ENCODE results near the gene LFNG. TPM values are rescaled to one million over a fixed set of nuclear protein-coding genes. Genes with fewer than 3 reads are reported as not detected.

The LFNG gene
- total RNA-seq, 1 donor: 21.0 TPM

DNA sequence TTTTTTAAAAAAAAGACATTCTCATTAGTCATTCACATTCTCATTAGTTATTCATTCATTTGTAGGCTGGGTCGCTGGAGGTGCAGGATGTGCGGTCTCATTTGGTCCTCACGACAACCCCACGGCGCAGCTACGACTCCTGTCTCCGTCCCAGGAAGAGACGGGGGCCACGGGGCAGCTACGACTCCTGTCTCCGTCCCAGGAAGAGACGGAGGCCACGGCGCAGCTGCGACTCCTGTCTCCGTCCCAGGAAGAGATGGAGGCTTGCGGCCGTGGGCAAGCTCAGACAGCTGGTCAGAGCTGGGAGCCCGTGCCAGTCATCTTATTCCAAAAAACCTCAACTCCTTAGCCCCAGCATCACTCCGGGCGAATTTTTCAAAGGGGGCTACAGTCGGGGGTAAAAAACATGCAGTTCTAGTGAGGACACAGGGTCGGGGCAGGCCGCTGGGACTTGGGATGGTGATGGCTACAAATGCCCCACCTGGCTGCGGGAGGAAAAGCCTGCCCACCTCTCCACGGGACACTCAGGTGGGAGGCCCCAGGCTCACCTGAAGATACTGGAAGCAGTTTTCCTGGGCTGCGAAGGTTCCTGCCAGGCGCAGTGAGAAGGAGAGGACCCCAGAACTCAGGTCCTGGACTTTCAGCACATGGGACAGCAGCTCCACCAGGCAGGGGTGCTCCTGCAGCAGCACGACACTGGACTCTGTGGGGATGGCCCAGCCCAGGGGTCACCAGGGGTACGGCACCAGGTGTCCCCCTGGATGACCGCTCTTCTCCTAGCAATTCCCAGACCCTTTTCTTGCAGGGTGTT lies 27.4 kb downstream of the LFNG start:
- Histone ChIP-seq H3K27ac (ENCODE audit: low read depth, low read length) (no peak overlapping the region), H3K9me3 (ENCODE audit: low read depth, low read length) (no peaks in the 10 kb centered on the region), H2AFZ (ENCODE audit: low read length) (no peak overlapping the region), H3K27me3 (ENCODE audit: insufficient read depth, low read length) (no peaks in the 10 kb centered on the region), H3K4me3 (ENCODE audit: insufficient read depth, low read length) (no peak overlapping the region), H3K4me1 (ENCODE audit: insufficient read depth, low read length) (no peaks in the 10 kb centered on the region), H3K79me2 (ENCODE audit: insufficient read depth, low read length) (no peaks in the 10 kb centered on the region), H3K4me2 (ENCODE audit: insufficient read depth, low read length) (no peak overlapping the region), H4K20me1 (ENCODE audit: insufficient read depth, low read length) (peaks cover 2% of the 10 kb centered on the region), H3K36me3 (ENCODE audit: insufficient read depth, low read length) (peaks cover 25% of the 10 kb centered on the region)
- peak; percentile 64 for DNase-seq (ENCODE audit: insufficient read length, low spot score, missing footprints)
- TF ChIP-seq, protein P1, sequence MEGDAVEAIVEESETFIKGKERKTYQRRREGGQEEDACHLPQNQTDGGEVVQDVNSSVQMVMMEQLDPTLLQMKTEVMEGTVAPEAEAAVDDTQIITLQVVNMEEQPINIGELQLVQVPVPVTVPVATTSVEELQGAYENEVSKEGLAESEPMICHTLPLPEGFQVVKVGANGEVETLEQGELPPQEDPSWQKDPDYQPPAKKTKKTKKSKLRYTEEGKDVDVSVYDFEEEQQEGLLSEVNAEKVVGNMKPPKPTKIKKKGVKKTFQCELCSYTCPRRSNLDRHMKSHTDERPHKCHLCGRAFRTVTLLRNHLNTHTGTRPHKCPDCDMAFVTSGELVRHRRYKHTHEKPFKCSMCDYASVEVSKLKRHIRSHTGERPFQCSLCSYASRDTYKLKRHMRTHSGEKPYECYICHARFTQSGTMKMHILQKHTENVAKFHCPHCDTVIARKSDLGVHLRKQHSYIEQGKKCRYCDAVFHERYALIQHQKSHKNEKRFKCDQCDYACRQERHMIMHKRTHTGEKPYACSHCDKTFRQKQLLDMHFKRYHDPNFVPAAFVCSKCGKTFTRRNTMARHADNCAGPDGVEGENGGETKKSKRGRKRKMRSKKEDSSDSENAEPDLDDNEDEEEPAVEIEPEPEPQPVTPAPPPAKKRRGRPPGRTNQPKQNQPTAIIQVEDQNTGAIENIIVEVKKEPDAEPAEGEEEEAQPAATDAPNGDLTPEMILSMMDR (IDR thresholded peaks at IDR 0.05; ENCODE audit: extremely low read depth, low read depth, low read length): no peak

DNA sequence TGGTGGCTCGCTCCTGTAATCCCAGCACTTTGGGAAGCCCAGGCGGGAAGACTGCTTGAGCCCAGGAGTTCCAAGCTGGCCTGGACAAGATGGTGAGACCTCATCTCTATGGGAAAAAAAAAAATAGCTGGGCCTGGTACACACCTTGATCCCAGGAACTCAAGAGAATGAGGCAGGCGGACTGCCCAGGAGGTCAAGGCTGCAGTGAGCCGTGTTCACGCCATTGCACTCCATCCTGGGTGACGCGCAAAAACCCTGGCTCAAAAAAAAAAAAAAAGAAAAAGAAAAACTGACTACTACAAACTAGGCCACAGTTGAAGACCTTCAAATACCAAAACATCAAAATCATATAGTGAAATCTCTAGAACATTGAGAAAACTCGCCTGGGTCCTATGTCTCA lies 31.8 kb downstream of the LFNG start:
- Histone ChIP-seq H3K9me3 (ENCODE audit: low read depth, low read length) (no peaks in the 10 kb centered on the region), H3K36me3 (ENCODE audit: insufficient read depth, low read length) (peaks cover 20% of the 10 kb centered on the region), H3K4me3 (ENCODE audit: insufficient read depth, low read length) (no peak overlapping the region), H4K20me1 (ENCODE audit: insufficient read depth, low read length) (peaks cover 8% of the 10 kb centered on the region), H3K79me2 (ENCODE audit: insufficient read depth, low read length) (peaks cover 14% of the 10 kb centered on the region), H3K27me3 (ENCODE audit: insufficient read depth, low read length) (no peaks in the 10 kb centered on the region), H3K4me1 (ENCODE audit: insufficient read depth, low read length) (peaks cover 14% of the 10 kb centered on the region), H3K27ac (ENCODE audit: low read depth, low read length) (no peak overlapping the region), H2AFZ (ENCODE audit: low read length) (no peak overlapping the region), H3K4me2 (ENCODE audit: insufficient read depth, low read length) (no peak overlapping the region)
- DNase-seq (ENCODE audit: insufficient read length, low spot score, missing footprints): no peak
- TF ChIP-seq, protein P1 (IDR thresholded peaks at IDR 0.05; ENCODE audit: extremely low read depth, low read depth, low read length): no peak

DNA sequence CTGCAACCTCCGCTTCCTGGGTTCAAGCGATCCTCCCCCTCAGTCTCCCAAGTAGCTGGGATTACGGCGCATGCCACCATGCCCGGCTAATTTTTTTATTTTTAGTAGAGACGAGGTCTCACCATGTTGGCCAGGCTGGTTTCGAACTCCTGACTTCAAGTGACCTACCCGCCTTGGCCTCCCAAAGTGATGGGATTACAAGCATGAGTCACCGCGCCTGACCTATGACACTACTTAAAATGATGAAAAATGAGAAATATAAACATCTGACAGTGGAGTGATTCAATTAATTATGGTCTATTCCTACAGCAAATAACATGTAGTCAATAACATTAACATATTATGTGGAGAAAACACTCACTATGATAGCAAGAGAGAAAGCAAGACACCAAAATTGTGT lies 33.5 kb downstream of the LFNG start:
- Histone ChIP-seq H3K4me1 (ENCODE audit: insufficient read depth, low read length) (peaks cover 14% of the 10 kb centered on the region), H3K79me2 (ENCODE audit: insufficient read depth, low read length) (peaks cover 14% of the 10 kb centered on the region), H2AFZ (ENCODE audit: low read length) (no peak overlapping the region), H3K27me3 (ENCODE audit: insufficient read depth, low read length) (no peaks in the 10 kb centered on the region), H3K27ac (ENCODE audit: low read depth, low read length) (no peak overlapping the region), H3K9me3 (ENCODE audit: low read depth, low read length) (no peaks in the 10 kb centered on the region), H3K4me2 (ENCODE audit: insufficient read depth, low read length) (no peak overlapping the region), H4K20me1 (ENCODE audit: insufficient read depth, low read length) (peaks cover 8% of the 10 kb centered on the region), H3K36me3 (ENCODE audit: insufficient read depth, low read length) (peaks cover 11% of the 10 kb centered on the region), H3K4me3 (ENCODE audit: insufficient read depth, low read length) (no peak overlapping the region)
- DNase-seq (ENCODE audit: insufficient read length, low spot score, missing footprints): no peak
- TF ChIP-seq, protein P1 (IDR thresholded peaks at IDR 0.05; ENCODE audit: extremely low read depth, low read depth, low read length): no peak

DNA sequence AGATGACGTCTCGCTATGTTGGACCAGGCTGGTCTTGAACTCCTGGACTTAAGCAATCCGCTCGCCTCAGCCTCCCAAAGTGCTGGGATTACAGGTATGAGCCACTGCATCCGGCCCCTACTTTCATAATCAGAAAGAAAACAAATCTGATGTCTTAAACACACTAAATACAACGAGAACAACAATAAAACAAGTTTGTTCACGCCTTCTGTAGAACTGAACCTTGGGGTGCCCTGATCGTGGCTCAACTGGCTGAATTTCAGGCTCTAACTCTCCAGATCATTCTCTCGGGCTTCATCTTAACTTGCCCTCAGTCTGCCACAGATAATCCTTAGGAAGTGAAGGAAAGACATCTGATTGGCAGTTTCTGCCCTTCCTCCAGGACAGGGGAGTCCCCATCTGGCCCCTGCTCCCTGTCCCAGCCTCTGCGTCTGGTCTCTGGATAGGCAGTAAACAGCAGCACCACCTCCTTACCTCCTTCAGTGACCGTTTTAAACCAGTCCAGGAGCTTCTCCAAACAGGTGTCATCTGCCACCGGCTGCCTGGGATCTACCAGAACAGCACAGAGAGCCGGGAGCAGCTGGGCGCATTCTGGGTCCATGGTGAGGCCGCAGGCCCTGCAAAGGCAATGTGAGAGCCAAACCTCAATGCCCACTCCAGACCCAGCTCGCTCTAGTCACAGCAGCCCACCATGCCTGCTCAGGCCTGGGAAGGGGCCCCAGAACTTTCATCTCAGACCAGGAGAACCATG lies 34.4 kb downstream of the LFNG start:
- Histone ChIP-seq H3K4me2 (ENCODE audit: insufficient read depth, low read length) (peak overlapping the region; percentile 95), H4K20me1 (ENCODE audit: insufficient read depth, low read length) (peaks cover 8% of the 10 kb centered on the region), H2AFZ (ENCODE audit: low read length) (no peak overlapping the region), H3K9me3 (ENCODE audit: low read depth, low read length) (no peaks in the 10 kb centered on the region), H3K79me2 (ENCODE audit: insufficient read depth, low read length) (peaks cover 15% of the 10 kb centered on the region), H3K27me3 (ENCODE audit: insufficient read depth, low read length) (no peaks in the 10 kb centered on the region), H3K4me1 (ENCODE audit: insufficient read depth, low read length) (peaks cover 14% of the 10 kb centered on the region), H3K4me3 (ENCODE audit: insufficient read depth, low read length) (peak overlapping the region; percentile 93), H3K36me3 (ENCODE audit: insufficient read depth, low read length) (peaks cover 11% of the 10 kb centered on the region), H3K27ac (ENCODE audit: low read depth, low read length) (no peak overlapping the region)
- TF ChIP-seq, protein P1 (IDR thresholded peaks at IDR 0.05; ENCODE audit: extremely low read depth, low read depth, low read length): no peak
- DNase-seq (ENCODE audit: insufficient read length, low spot score, missing footprints): peak; percentile 44

Measured in osteoblast (primary cell).